IPS DF 6.9 (cell line): ENCODE measurements around the gene ARL2BP.
"Not testable (repeated sequence)": the region's sequence is repeated elsewhere in the genome, so short reads cannot be mapped to it uniquely, and the experiment has no call there.

Experiments used
- DNase-seq: peaks from one replicate; pipeline ENCODE4 v3.0.0-alpha.2; 2013; ENCODE audit warnings: low read depth, low spot score
- H3K27ac ChIP-seq: one replicate; pipeline ENCODE4 v1.5.1; 2013; ENCODE audit warnings: low read length, control low read depth
- H3K27me3 ChIP-seq: 2 replicates; pipeline ENCODE4 v1.6.1; 2013; ENCODE audit warnings: mild to moderate bottlenecking, low read length; ENCODE audit not compliant: control insufficient read depth, insufficient read depth
- H3K36me3 ChIP-seq: 2 replicates; pipeline ENCODE4 v1.6.1; 2013; ENCODE audit warnings: low read length; ENCODE audit not compliant: control insufficient read depth, insufficient read depth
- H3K4me1 ChIP-seq: 2 replicates; pipeline ENCODE4 v1.6.1; 2013; ENCODE audit warnings: low read length; ENCODE audit not compliant: control insufficient read depth, insufficient read depth
- H3K4me3 ChIP-seq: 2 replicates; pipeline ENCODE4 v1.5.1; 2013; ENCODE audit warnings: mild to moderate bottlenecking, low read length
- H3K9me3 ChIP-seq: 2 replicates; pipeline ENCODE4 v1.6.1; 2013; ENCODE audit warnings: low read length, inconsistent platforms; ENCODE audit not compliant: control insufficient read depth, insufficient read depth
- WGBS: extraction: QIAGEN DNeasy Blood & Tissue Kit; methylation state at CpG from one replicate; pipeline ENCODE4 v1.1.7; 2013; ENCODE audit warnings: mixed read lengths, missing lambda C conversion rate; ENCODE audit not compliant: insufficient read length, insufficient coverage; 5-methylcytosine and 5-hydroxymethylcytosine counted together

ARL2BP gene

DNA sequence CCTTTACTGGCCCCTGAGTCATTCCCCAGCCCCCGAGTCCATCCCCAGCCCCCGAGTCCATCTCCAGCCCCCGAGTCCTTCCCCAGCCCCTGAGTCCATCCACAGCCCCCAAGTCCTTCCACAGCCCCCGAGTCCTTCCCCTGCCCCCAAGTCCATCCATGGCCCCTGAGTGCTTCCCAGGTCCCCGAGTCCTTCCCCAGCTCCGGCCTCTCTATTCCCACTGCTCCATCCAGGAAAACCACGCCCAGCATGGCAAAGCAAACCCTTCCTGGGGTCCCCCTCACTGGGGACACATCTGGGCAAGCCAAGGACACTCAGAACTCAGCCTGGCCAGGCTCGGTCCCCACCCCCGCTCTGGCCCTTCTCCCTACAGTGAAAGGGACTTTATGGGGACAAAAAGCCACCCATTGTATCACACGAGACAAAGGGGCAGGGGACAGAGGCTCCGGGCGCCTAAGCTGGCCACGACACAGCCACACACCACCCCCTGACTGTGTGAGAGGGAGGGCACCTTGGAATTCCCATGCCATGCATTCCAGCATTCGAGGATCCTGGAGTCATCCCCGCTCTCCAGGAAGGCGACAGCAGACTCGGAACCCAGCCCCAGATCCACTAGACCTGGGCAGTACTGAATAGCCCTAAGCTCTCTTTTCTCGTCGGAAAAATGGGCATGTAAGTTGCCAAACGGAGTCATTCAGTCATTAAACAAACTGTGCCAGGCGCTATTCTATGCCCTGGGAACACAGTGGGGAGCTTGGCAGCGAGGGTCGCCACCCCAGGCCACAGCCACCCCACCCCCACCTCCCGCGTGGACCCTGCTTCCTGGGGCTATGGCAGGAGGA lies 25.4 kb downstream of the ARL2BP start:
- Histone ChIP-seq H3K27ac (no peak overlapping the region), H3K4me1 (peaks cover 5% of the 10 kb centered on the region; the same call in 1 of the 2 replicates), H3K27me3 (no peaks in the 10 kb centered on the region), H3K9me3 (no peaks in the 10 kb centered on the region), H3K36me3 (no peaks in the 10 kb centered on the region), H3K4me3 (no peak overlapping the region; the same call in 1 of the 2 replicates)
- no CpG with 5 or more reads among the region's 25 CpGs for WGBS
- DNase-seq: no peak

GRCh38 chr16:57271063-57271345 lies 25.9 kb downstream of the ARL2BP start:
- Histone ChIP-seq H3K27me3 (no peaks in the 10 kb centered on the region), H3K4me1 (peaks cover 5% of the 10 kb centered on the region; the same call in 1 of the 2 replicates), H3K27ac (no peak overlapping the region), H3K36me3 (no peaks in the 10 kb centered on the region), H3K9me3 (no peaks in the 10 kb centered on the region), H3K4me3 (no peak overlapping the region)
- no CpG with 5 or more reads among the region's 7 CpGs for WGBS
- no peak for DNase-seq

- no peak for DNase-seq
- Histone ChIP-seq H3K4me1 (peaks cover 7% of the 10 kb centered on the region), H3K4me3 (no peak overlapping the region), H3K36me3 (no peaks in the 10 kb centered on the region), H3K27me3 (no peaks in the 10 kb centered on the region), H3K27ac (no peak overlapping the region), H3K9me3 (no peaks in the 10 kb centered on the region)
- WGBS: no CpG with 5 or more reads among the region's 5 CpGs
These were observed 26.9 kb downstream of the ARL2BP start for GRCh38 chr16:57271867-57272495.

DNA sequence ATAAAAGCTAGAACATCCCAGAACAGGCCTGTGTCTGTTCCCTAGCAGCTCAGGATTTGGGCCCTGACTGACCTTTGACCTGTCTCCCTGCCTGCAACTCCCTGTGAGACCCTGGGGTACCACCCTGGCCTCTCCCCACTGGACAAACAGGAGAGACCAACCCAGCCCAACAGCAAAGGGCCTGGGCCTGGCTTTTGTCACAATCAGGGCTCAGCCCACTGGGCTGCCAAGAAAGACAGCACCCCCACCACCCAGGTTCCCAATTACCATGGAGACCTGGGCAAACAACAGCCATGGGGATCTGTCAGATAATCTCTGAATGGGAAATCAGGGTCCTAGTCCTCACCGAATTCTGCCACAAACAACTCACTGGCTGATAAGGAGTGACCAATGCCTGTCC lies 28.3 kb downstream of the ARL2BP start:
- WGBS: no CpG with 5 or more reads among the region's 1 CpG
- Histone ChIP-seq H3K36me3 (no peaks in the 10 kb centered on the region), H3K4me1 (peaks cover 9% of the 10 kb centered on the region), H3K27ac (no peak overlapping the region), H3K4me3 (no peak overlapping the region), H3K9me3 (no peaks in the 10 kb centered on the region), H3K27me3 (no peaks in the 10 kb centered on the region)
- DNase-seq: no peak

DNA sequence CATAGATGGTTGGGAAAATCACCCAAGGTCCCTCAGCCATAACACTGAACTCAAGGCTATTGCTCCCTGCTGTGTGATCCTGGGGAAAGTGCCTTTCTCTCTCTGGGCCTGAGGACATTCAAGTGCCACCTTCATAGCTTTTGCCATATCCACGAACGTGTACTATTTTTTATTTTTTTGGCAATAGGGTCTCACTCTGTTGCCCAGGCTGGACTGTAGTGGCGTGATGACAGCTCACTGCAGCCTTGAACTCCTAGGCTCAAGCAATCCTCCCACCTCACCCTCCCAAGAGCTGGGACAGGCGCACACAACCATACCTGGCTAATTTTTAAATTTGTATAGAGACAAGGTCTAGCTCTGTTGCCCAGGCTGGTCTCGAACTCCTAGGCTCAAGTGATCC lies 28.8 kb downstream of the ARL2BP start:
- H3K4me1 ChIP-seq: peaks cover 9% of the 10 kb centered on the region
- H3K27ac ChIP-seq: no peak overlapping the region
- no peak overlapping the region for H3K4me3 ChIP-seq
- no peaks in the 10 kb centered on the region for H3K27me3 ChIP-seq
- DNase-seq: no peak
- H3K36me3 ChIP-seq: no peaks in the 10 kb centered on the region
- WGBS: no CpG with 5 or more reads among the region's 5 CpGs
- no peaks in the 10 kb centered on the region for H3K9me3 ChIP-seq

DNA sequence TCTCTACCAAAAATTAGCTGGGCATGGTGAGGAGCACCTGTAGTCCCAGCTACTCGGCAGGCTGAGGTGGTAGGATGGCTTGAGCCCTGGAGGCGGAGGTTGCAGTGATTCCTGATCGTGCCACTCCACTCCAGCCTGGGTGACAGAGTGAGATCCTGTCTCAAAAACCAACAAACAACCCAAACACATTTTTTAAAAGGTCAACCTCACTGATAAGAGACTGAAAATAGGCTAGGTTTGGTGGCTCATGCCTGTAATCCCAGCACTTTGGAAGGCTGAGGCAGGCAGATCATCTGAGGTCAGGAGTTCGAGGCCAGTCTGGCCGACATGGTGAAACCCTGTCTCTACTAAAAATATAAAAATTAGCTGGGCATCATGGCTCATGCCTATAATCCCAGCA lies 30.9 kb downstream of the ARL2BP start:
- H3K4me3 ChIP-seq, DNase-seq, H3K36me3 ChIP-seq, H3K4me1 ChIP-seq, H3K27me3 ChIP-seq, H3K27ac ChIP-seq, H3K9me3 ChIP-seq: not testable (repeated sequence)
- WGBS: no CpG with 5 or more reads among the region's 5 CpGs

- DNase-seq: no peak
- Histone ChIP-seq H3K9me3 (no peaks in the 10 kb centered on the region), H3K27ac (no peak overlapping the region), H3K4me3 (no peak overlapping the region), H3K27me3 (no peaks in the 10 kb centered on the region), H3K36me3 (no peaks in the 10 kb centered on the region), H3K4me1 (peaks cover 4% of the 10 kb centered on the region; the same call in 1 of the 2 replicates)
- WGBS: no CpG with 5 or more reads among the region's 5 CpGs
These were observed 31.5 kb downstream of the ARL2BP start for GRCh38 chr16:57276596-57276995.

GRCh38 chr16:57277586-57277985 lies 32.5 kb downstream of the ARL2BP start:
- no CpG with 5 or more reads among the region's 1 CpG for WGBS
- H3K27me3 ChIP-seq: peaks cover under 1% of the 10 kb centered on the region; the same call in 1 of the 2 replicates
- no peak overlapping the region for H3K27ac ChIP-seq
- peaks cover 4% of the 10 kb centered on the region; the same call in 1 of the 2 replicates for H3K4me1 ChIP-seq
- DNase-seq: no peak
- H3K36me3 ChIP-seq: no peaks in the 10 kb centered on the region
- H3K4me3 ChIP-seq: no peak overlapping the region
- H3K9me3 ChIP-seq: no peaks in the 10 kb centered on the region

DNA sequence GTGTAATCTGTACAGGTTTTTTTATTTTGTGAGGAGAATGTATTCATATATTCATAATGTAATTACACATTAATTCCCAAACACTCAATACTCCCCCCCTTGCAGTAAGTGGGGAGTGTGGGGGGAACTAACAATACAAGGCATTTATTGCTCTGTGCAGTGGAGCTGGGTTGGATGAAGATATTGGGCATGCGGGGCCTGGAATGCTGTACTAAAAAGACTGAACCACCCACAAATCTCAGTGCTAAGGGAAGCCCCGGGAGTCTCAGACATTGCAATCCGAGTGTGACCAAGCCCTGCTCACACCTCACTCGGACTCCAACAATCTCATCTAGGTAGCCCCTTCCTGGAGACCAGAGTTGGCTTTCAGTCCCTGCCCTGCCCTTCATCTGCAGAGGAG lies 33.4 kb downstream of the ARL2BP start:
- H3K27me3 ChIP-seq: peaks cover 6% of the 10 kb centered on the region; the same call in 1 of the 2 replicates
- no peaks in the 10 kb centered on the region for H3K9me3 ChIP-seq

GRCh38 chr16:57279780-57280638 lies 35.0 kb downstream of the ARL2BP start:
- Histone ChIP-seq H3K4me1 (peaks cover 4% of the 10 kb centered on the region), H3K9me3 (no peaks in the 10 kb centered on the region), H3K36me3 (no peaks in the 10 kb centered on the region), H3K27me3 (peaks cover 13% of the 10 kb centered on the region; the same call in 1 of the 2 replicates), H3K4me3 (no peak overlapping the region), H3K27ac (no peak overlapping the region)
- no CpG with 5 or more reads among the region's 7 CpGs for WGBS
- no peak for DNase-seq

More for the DNA sequence above, 33.4 kb downstream of the ARL2BP start:
- Histone ChIP-seq H3K27ac (no peak overlapping the region), H3K4me1 (peaks cover 4% of the 10 kb centered on the region), H3K36me3 (no peaks in the 10 kb centered on the region), H3K4me3 (no peak overlapping the region)
- WGBS: no CpG with 5 or more reads among the region's 4 CpGs
- DNase-seq: no peak
